Activated naive CD8-positive, alpha-beta T cell treated with anti-CD3 and anti-CD28 coated beads, Interleukin-2, amount 10 ng/mL, durations not matched to agents 7 days and 5 days (primary cell): ENCODE measurements around the gene SPECC1. TPM values are rescaled to one million over a fixed set of nuclear protein-coding genes. Genes with fewer than 3 reads are reported as not detected.
"Not testable (repeated sequence)": the region's sequence is repeated elsewhere in the genome, so short reads cannot be mapped to it uniquely, and the experiment has no call there.

ENCODE experiments used
- ATAC-seq: fragments of 150-1000 bp; cut with Tn5 transposase; one replicate; pipeline ENCODE4 v1.10.0; 2021; ENCODE audit warnings: low read depth, moderate library complexity
- POLR2A ChIA-PET: fragments of 350-600 bp; sonication (Branson Sonifier 250); formaldehyde crosslinking; loops from one replicate; lab custom pipeline; 2021; ENCODE audit warnings: antibody characterized with exemption; lab: Charles Lee
- DNase-seq: peaks from one replicate; pipeline ENCODE4 v3.0.0; 2021
- H3K27ac Mint-ChIP-seq: one replicate; pipeline ENCODE4 v1.8.0; 2022; ENCODE audit warnings: mild to moderate bottlenecking, mixed read lengths
- H3K27me3 Mint-ChIP-seq: one replicate; pipeline ENCODE4 v1.8.0; 2022; ENCODE audit warnings: mild to moderate bottlenecking, moderate library complexity, mixed read lengths
- H3K36me3 Mint-ChIP-seq: one replicate; pipeline ENCODE4 v1.8.0; 2021; ENCODE audit warnings: mild to moderate bottlenecking, mixed read lengths
- H3K4me1 Mint-ChIP-seq: one replicate; pipeline ENCODE4 v1.8.0; 2021; ENCODE audit warnings: mixed read lengths
- H3K4me3 Mint-ChIP-seq: one replicate; pipeline ENCODE4 v1.8.0; 2022; ENCODE audit warnings: mild to moderate bottlenecking, moderate library complexity, mixed read lengths
- H3K9me3 Mint-ChIP-seq: one replicate; pipeline ENCODE4 v1.8.0; 2021; ENCODE audit warnings: mixed read lengths
- total RNA-seq, 2 experiments: library from RNA; stranded (reverse); gene quantifications; one replicate each; pipeline ENCODE4 v1.2.3, GENCODE V29; 2021

Gene SPECC1
- total RNA-seq, 2 experiments from 2014 or later: 8.3 to 10.0 TPM

- peaks cover 4% of the 10 kb centered on the region for H3K4me1 Mint-ChIP-seq
- peaks cover 14% of the 10 kb centered on the region for H3K27me3 Mint-ChIP-seq
- H3K36me3 Mint-ChIP-seq: no peaks in the 10 kb centered on the region
- H3K27ac Mint-ChIP-seq: no peak overlapping the region
- H3K4me3 Mint-ChIP-seq: no peak overlapping the region
- DNase-seq (no peak), ATAC-seq (no peak)
- POLR2A ChIA-PET: no interaction called here
- H3K9me3 Mint-ChIP-seq: no peaks in the 10 kb centered on the region
These were observed 145.3 kb downstream of the SPECC1 start for GRCh38 chr17:20154286-20155000.

GRCh38 chr17:20155258-20156195, 146.4 kb downstream of the SPECC1 start:
- POLR2A ChIA-PET: no interaction called here
- H3K4me1 Mint-ChIP-seq: peaks cover 4% of the 10 kb centered on the region
- H3K9me3 Mint-ChIP-seq: no peaks in the 10 kb centered on the region
- peak; percentile 96 for DNase-seq
- peak; percentile 99 for ATAC-seq
- peak overlapping the region; percentile 60 for H3K27ac Mint-ChIP-seq
- H3K36me3 Mint-ChIP-seq: no peaks in the 10 kb centered on the region
- peaks cover 18% of the 10 kb centered on the region for H3K27me3 Mint-ChIP-seq
- H3K4me3 Mint-ChIP-seq: no peak overlapping the region

- ATAC-seq (peak; percentile 1), DNase-seq (peak; percentile 50)
- Mint-ChIP-seq H3K4me1 (peaks cover 4% of the 10 kb centered on the region), H3K4me3 (peak overlapping the region; percentile 84), H3K27me3 (peaks cover 24% of the 10 kb centered on the region), H3K9me3 (no peaks in the 10 kb centered on the region), H3K27ac (no peak overlapping the region), H3K36me3 (no peaks in the 10 kb centered on the region)
- POLR2A ChIA-PET: no interaction called here
These were observed 147.2 kb downstream of the SPECC1 start for GRCh38 chr17:20156196-20157000.

GRCh38 chr17:20157001-20157310, 147.8 kb downstream of the SPECC1 start:
- Mint-ChIP-seq H3K27ac (no peak overlapping the region), H3K4me1 (peaks cover 4% of the 10 kb centered on the region), H3K9me3 (no peaks in the 10 kb centered on the region), H3K4me3 (peak overlapping the region; percentile 84), H3K36me3 (no peaks in the 10 kb centered on the region), H3K27me3 (peaks cover 25% of the 10 kb centered on the region)
- DNase-seq (no peak), ATAC-seq (no peak)
- POLR2A ChIA-PET: no interaction called here

- POLR2A ChIA-PET: no interaction called here
- H3K9me3 Mint-ChIP-seq: no peaks in the 10 kb centered on the region
- no peaks in the 10 kb centered on the region for H3K36me3 Mint-ChIP-seq
- peaks cover 25% of the 10 kb centered on the region for H3K27me3 Mint-ChIP-seq
- ATAC-seq: no peak
- no peak overlapping the region for H3K27ac Mint-ChIP-seq
- no peak overlapping the region for H3K4me3 Mint-ChIP-seq
- no peak for DNase-seq
- peaks cover 4% of the 10 kb centered on the region for H3K4me1 Mint-ChIP-seq
These were observed 149.4 kb downstream of the SPECC1 start for GRCh38 chr17:20158580-20158979.

- no peaks in the 10 kb centered on the region for H3K36me3 Mint-ChIP-seq
- H3K9me3 Mint-ChIP-seq: no peaks in the 10 kb centered on the region
- no peak overlapping the region for H3K4me3 Mint-ChIP-seq
- H3K4me1 Mint-ChIP-seq: peaks cover 4% of the 10 kb centered on the region
- peaks cover 25% of the 10 kb centered on the region for H3K27me3 Mint-ChIP-seq
- POLR2A ChIA-PET: no interaction called here
- ATAC-seq: no peak
- DNase-seq: no peak
- no peak overlapping the region for H3K27ac Mint-ChIP-seq
These were observed 150.4 kb downstream of the SPECC1 start for GRCh38 chr17:20159406-20160069.

GRCh38 chr17:20165516-20165915, 156.4 kb downstream of the SPECC1 start:
- H3K27me3 Mint-ChIP-seq, H3K36me3 Mint-ChIP-seq, POLR2A ChIA-PET, H3K27ac Mint-ChIP-seq, DNase-seq, ATAC-seq, H3K4me1 Mint-ChIP-seq, H3K4me3 Mint-ChIP-seq, H3K9me3 Mint-ChIP-seq: not testable (repeated sequence)

GRCh38 chr17:20170085-20170484, 160.9 kb downstream of the SPECC1 start:
- DNase-seq (no peak), ATAC-seq (no peak)
- Mint-ChIP-seq H3K27ac (no peak overlapping the region), H3K27me3 (peaks cover 4% of the 10 kb centered on the region), H3K4me1 (no peaks in the 10 kb centered on the region), H3K9me3 (no peaks in the 10 kb centered on the region), H3K36me3 (no peaks in the 10 kb centered on the region), H3K4me3 (no peak overlapping the region)
- POLR2A ChIA-PET: no interaction called here

GRCh38 chr17:20171741-20172365, 162.7 kb downstream of the SPECC1 start:
- POLR2A ChIA-PET: no interaction called here
- Mint-ChIP-seq H3K4me1 (no peaks in the 10 kb centered on the region), H3K36me3 (no peaks in the 10 kb centered on the region), H3K9me3 (no peaks in the 10 kb centered on the region), H3K4me3 (no peak overlapping the region), H3K27me3 (peaks cover 6% of the 10 kb centered on the region), H3K27ac (no peak overlapping the region)
- DNase-seq: no peak
- ATAC-seq: no peak

- Mint-ChIP-seq H3K27ac (no peak overlapping the region), H3K27me3 (peaks cover 6% of the 10 kb centered on the region), H3K4me1 (no peaks in the 10 kb centered on the region), H3K36me3 (no peaks in the 10 kb centered on the region), H3K9me3 (no peaks in the 10 kb centered on the region), H3K4me3 (no peak overlapping the region)
- ATAC-seq: no peak
- no peak for DNase-seq
- POLR2A ChIA-PET: no interaction called here
These were observed 163.2 kb downstream of the SPECC1 start for GRCh38 chr17:20172376-20172775.

- Mint-ChIP-seq H3K9me3 (no peaks in the 10 kb centered on the region), H3K27ac (no peak overlapping the region), H3K4me1 (no peaks in the 10 kb centered on the region), H3K36me3 (no peaks in the 10 kb centered on the region), H3K27me3 (peaks cover 7% of the 10 kb centered on the region), H3K4me3 (no peak overlapping the region)
- POLR2A ChIA-PET: no interaction called here
- no peak for ATAC-seq
- no peak for DNase-seq
These were observed 163.9 kb downstream of the SPECC1 start for GRCh38 chr17:20173091-20173490.

- POLR2A ChIA-PET: no interaction called here
- no peaks in the 10 kb centered on the region for H3K9me3 Mint-ChIP-seq
- no peak for ATAC-seq
- H3K4me3 Mint-ChIP-seq: no peak overlapping the region
- H3K36me3 Mint-ChIP-seq: no peaks in the 10 kb centered on the region
- DNase-seq: no peak
- no peak overlapping the region for H3K27ac Mint-ChIP-seq
- H3K4me1 Mint-ChIP-seq: no peaks in the 10 kb centered on the region
- H3K27me3 Mint-ChIP-seq: peaks cover 12% of the 10 kb centered on the region
These were observed 165.6 kb downstream of the SPECC1 start for GRCh38 chr17:20174588-20175265.
